ENCODE results near the gene ARG2.
A peak's percentile ranks its signal among the peaks of the same experiment; 100 is the strongest.
"Not testable (repeated sequence)": the region's sequence is repeated elsewhere in the genome, so short reads cannot be mapped to it uniquely, and the experiment has no call there.

ARG2 gene

GRCh38 chr14:67618617-67619063, 1.1 kb upstream of the ARG2 start:
- H3K27me3 ChIP-seq (ENCODE audit: control insufficient read depth, insufficient read depth, low read length), result peaks cover 21% of the 10 kb centered on the region
- no peak overlapping the region for H3K27ac ChIP-seq (ENCODE audit: low read depth, low read length)
- no peak overlapping the region for H3K4me3 ChIP-seq (ENCODE audit: low read depth, low read length)
- H3K9ac ChIP-seq (ENCODE audit: low read depth, low read length), result no peak overlapping the region
- peaks cover 17% of the 10 kb centered on the region for H3K4me1 ChIP-seq (ENCODE audit: control insufficient read depth, insufficient read depth, low read length)
- H3K9me3 ChIP-seq (ENCODE audit: control insufficient read depth, insufficient read depth, low read length), result no peaks in the 10 kb centered on the region
- H3K36me3 ChIP-seq (ENCODE audit: control insufficient read depth, insufficient read depth, low read length), result 0 out of 2 replicates have a peak, but pooled peaks cover 8% of the 10 kb centered on the region

GRCh38 chr14:67620217-67620785, 581 bp downstream of the ARG2 start:
- peak overlapping the region; percentile 79 for H3K4me3 ChIP-seq (ENCODE audit: low read depth, low read length)
- H3K27ac ChIP-seq (ENCODE audit: low read depth, low read length), result peak overlapping the region; percentile 2
- peaks cover 17% of the 10 kb centered on the region for H3K4me1 ChIP-seq (ENCODE audit: control insufficient read depth, insufficient read depth, low read length)
- peaks cover 3% of the 10 kb centered on the region; the same call in 1 of the 2 replicates for H3K9me3 ChIP-seq (ENCODE audit: control insufficient read depth, insufficient read depth, low read length)
- peaks cover 14% of the 10 kb centered on the region for H3K27me3 ChIP-seq (ENCODE audit: control insufficient read depth, insufficient read depth, low read length)
- H3K36me3 ChIP-seq (ENCODE audit: control insufficient read depth, insufficient read depth, low read length), result 0 out of 2 replicates have a peak, but pooled peaks cover 8% of the 10 kb centered on the region
- 0 out of 2 replicates have a peak overlapping the region, but pooled peaks have one; percentile 60 for H3K9ac ChIP-seq (ENCODE audit: low read depth, low read length)

- peak overlapping the region; percentile 53 for H3K27ac ChIP-seq (ENCODE audit: low read depth, low read length)
- H3K4me1 ChIP-seq (ENCODE audit: control insufficient read depth, insufficient read depth, low read length), result peaks cover 17% of the 10 kb centered on the region
- H3K4me3 ChIP-seq (ENCODE audit: low read depth, low read length), result no peak overlapping the region
- H3K9me3 ChIP-seq (ENCODE audit: control insufficient read depth, insufficient read depth, low read length), result peaks cover 3% of the 10 kb centered on the region; the same call in 1 of the 2 replicates
- 0 out of 2 replicates have a peak, but pooled peaks cover 8% of the 10 kb centered on the region for H3K36me3 ChIP-seq (ENCODE audit: control insufficient read depth, insufficient read depth, low read length)
- H3K27me3 ChIP-seq (ENCODE audit: control insufficient read depth, insufficient read depth, low read length), result peaks cover 9% of the 10 kb centered on the region
- H3K9ac ChIP-seq (ENCODE audit: low read depth, low read length), result no peak overlapping the region
These were observed 3.0 kb downstream of the ARG2 start for GRCh38 chr14:67622675-67623074.

GRCh38 chr14:67623114-67623513, 3.4 kb downstream of the ARG2 start:
- Histone ChIP-seq H3K4me3 (ENCODE audit: low read depth, low read length) (no peak overlapping the region), H3K9ac (ENCODE audit: low read depth, low read length) (no peak overlapping the region), H3K9me3 (ENCODE audit: control insufficient read depth, insufficient read depth, low read length) (peaks cover 3% of the 10 kb centered on the region; the same call in 1 of the 2 replicates), H3K36me3 (ENCODE audit: control insufficient read depth, insufficient read depth, low read length) (0 out of 2 replicates have a peak, but pooled peaks cover 8% of the 10 kb centered on the region), H3K4me1 (ENCODE audit: control insufficient read depth, insufficient read depth, low read length) (peaks cover 17% of the 10 kb centered on the region), H3K27ac (ENCODE audit: low read depth, low read length) (peak overlapping the region; percentile 53), H3K27me3 (ENCODE audit: control insufficient read depth, insufficient read depth, low read length) (peaks cover 9% of the 10 kb centered on the region)

- H3K9ac ChIP-seq (ENCODE audit: low read depth, low read length); H3K9me3 ChIP-seq (ENCODE audit: control insufficient read depth, insufficient read depth, low read length); H3K27me3 ChIP-seq (ENCODE audit: control insufficient read depth, insufficient read depth, low read length); H3K27ac ChIP-seq (ENCODE audit: low read depth, low read length); H3K4me3 ChIP-seq (ENCODE audit: low read depth, low read length); H3K4me1 ChIP-seq (ENCODE audit: control insufficient read depth, insufficient read depth, low read length): not testable (repeated sequence)
- H3K36me3 ChIP-seq (ENCODE audit: control insufficient read depth, insufficient read depth, low read length), result 0 out of 2 replicates have a peak, but pooled peaks cover 11% of the 10 kb centered on the region
These were observed 6.4 kb downstream of the ARG2 start for GRCh38 chr14:67626131-67626530.

- H3K4me3 ChIP-seq (ENCODE audit: low read depth, low read length), result no peak overlapping the region
- peaks cover 7% of the 10 kb centered on the region for H3K4me1 ChIP-seq (ENCODE audit: control insufficient read depth, insufficient read depth, low read length)
- H3K27ac ChIP-seq (ENCODE audit: low read depth, low read length), result no peak overlapping the region
- no peak overlapping the region for H3K9ac ChIP-seq (ENCODE audit: low read depth, low read length)
- no peaks in the 10 kb centered on the region for H3K27me3 ChIP-seq (ENCODE audit: control insufficient read depth, insufficient read depth, low read length)
- H3K9me3 ChIP-seq (ENCODE audit: control insufficient read depth, insufficient read depth, low read length), result peaks cover 3% of the 10 kb centered on the region; the same call in 1 of the 2 replicates
- peaks cover 9% of the 10 kb centered on the region; the same call in 1 of the 2 replicates for H3K36me3 ChIP-seq (ENCODE audit: control insufficient read depth, insufficient read depth, low read length)
These were observed 7.8 kb downstream of the ARG2 start for GRCh38 chr14:67627519-67627918.

- no peaks in the 10 kb centered on the region for H3K27me3 ChIP-seq (ENCODE audit: control insufficient read depth, insufficient read depth, low read length)
- H3K4me1 ChIP-seq (ENCODE audit: control insufficient read depth, insufficient read depth, low read length), result no peaks in the 10 kb centered on the region
- no peak overlapping the region for H3K9ac ChIP-seq (ENCODE audit: low read depth, low read length)
- H3K4me3 ChIP-seq (ENCODE audit: low read depth, low read length), result no peak overlapping the region
- H3K27ac ChIP-seq (ENCODE audit: low read depth, low read length), result no peak overlapping the region
- no peaks in the 10 kb centered on the region for H3K9me3 ChIP-seq (ENCODE audit: control insufficient read depth, insufficient read depth, low read length)
- peaks cover 6% of the 10 kb centered on the region; the same call in 1 of the 2 replicates for H3K36me3 ChIP-seq (ENCODE audit: control insufficient read depth, insufficient read depth, low read length)
These were observed 10.5 kb downstream of the ARG2 start for GRCh38 chr14:67630186-67630585.

GRCh38 chr14:67630938-67631337, 11.2 kb downstream of the ARG2 start:
- H3K36me3 ChIP-seq (ENCODE audit: control insufficient read depth, insufficient read depth, low read length), result peaks cover 6% of the 10 kb centered on the region; the same call in 1 of the 2 replicates

GRCh38 chr14:67633451-67634147, 13.9 kb downstream of the ARG2 start:
- no peak overlapping the region for H3K27ac ChIP-seq (ENCODE audit: low read depth, low read length)

More at GRCh38 chr14:67630938-67631337, 11.2 kb downstream of the ARG2 start:
- H3K27me3 ChIP-seq (ENCODE audit: control insufficient read depth, insufficient read depth, low read length), result no peaks in the 10 kb centered on the region
- H3K4me1 ChIP-seq (ENCODE audit: control insufficient read depth, insufficient read depth, low read length), result no peaks in the 10 kb centered on the region
- H3K4me3 ChIP-seq (ENCODE audit: low read depth, low read length), result no peak overlapping the region
- H3K27ac ChIP-seq (ENCODE audit: low read depth, low read length), result no peak overlapping the region
- H3K9ac ChIP-seq (ENCODE audit: low read depth, low read length), result no peak overlapping the region
- H3K9me3 ChIP-seq (ENCODE audit: control insufficient read depth, insufficient read depth, low read length), result no peaks in the 10 kb centered on the region

GRCh38 chr14:67636361-67636919, 16.7 kb downstream of the ARG2 start:
- H3K27ac ChIP-seq (ENCODE audit: low read depth, low read length), result no peak overlapping the region
- no peak overlapping the region for H3K9ac ChIP-seq (ENCODE audit: low read depth, low read length)
- peaks cover 3% of the 10 kb centered on the region; the same call in 1 of the 2 replicates for H3K36me3 ChIP-seq (ENCODE audit: control insufficient read depth, insufficient read depth, low read length)
- no peak overlapping the region for H3K4me3 ChIP-seq (ENCODE audit: low read depth, low read length)
- no peaks in the 10 kb centered on the region for H3K4me1 ChIP-seq (ENCODE audit: control insufficient read depth, insufficient read depth, low read length)
- no peaks in the 10 kb centered on the region for H3K9me3 ChIP-seq (ENCODE audit: control insufficient read depth, insufficient read depth, low read length)
- no peaks in the 10 kb centered on the region for H3K27me3 ChIP-seq (ENCODE audit: control insufficient read depth, insufficient read depth, low read length)

More at GRCh38 chr14:67633451-67634147, 13.9 kb downstream of the ARG2 start:
- Histone ChIP-seq H3K9me3 (ENCODE audit: control insufficient read depth, insufficient read depth, low read length) (no peaks in the 10 kb centered on the region), H3K4me3 (ENCODE audit: low read depth, low read length) (no peak overlapping the region), H3K36me3 (ENCODE audit: control insufficient read depth, insufficient read depth, low read length) (peaks cover 6% of the 10 kb centered on the region; the same call in 1 of the 2 replicates), H3K27me3 (ENCODE audit: control insufficient read depth, insufficient read depth, low read length) (no peaks in the 10 kb centered on the region), H3K4me1 (ENCODE audit: control insufficient read depth, insufficient read depth, low read length) (no peaks in the 10 kb centered on the region), H3K9ac (ENCODE audit: low read depth, low read length) (no peak overlapping the region)

- Histone ChIP-seq H3K27ac (ENCODE audit: low read depth, low read length) (no peak overlapping the region), H3K9me3 (ENCODE audit: control insufficient read depth, insufficient read depth, low read length) (no peaks in the 10 kb centered on the region), H3K36me3 (ENCODE audit: control insufficient read depth, insufficient read depth, low read length) (peaks cover 3% of the 10 kb centered on the region; the same call in 1 of the 2 replicates), H3K27me3 (ENCODE audit: control insufficient read depth, insufficient read depth, low read length) (no peaks in the 10 kb centered on the region), H3K4me3 (ENCODE audit: low read depth, low read length) (no peak overlapping the region), H3K9ac (ENCODE audit: low read depth, low read length) (no peak overlapping the region), H3K4me1 (ENCODE audit: control insufficient read depth, insufficient read depth, low read length) (no peaks in the 10 kb centered on the region)
These were observed 18.9 kb downstream of the ARG2 start for GRCh38 chr14:67638642-67639041.

Data from HUES48 (cell line).